Left colon (tissue), 2 donors: ENCODE measurements around the gene MVD. TPM values are rescaled to one million over a fixed set of nuclear protein-coding genes. Genes with fewer than 3 reads are reported as not detected.

Experiments
- ATAC-seq: fragments of 200-7000 bp; cut with Tn5 transposase; one replicate; pipeline ENCODE4 v1.9.1; 2020; ENCODE audit warnings: mild to moderate bottlenecking, moderate library complexity
- DNase-seq, 2 donors: peaks; one replicate each; pipeline ENCODE4 v3.0.0-alpha.2; 2020
- intact Hi-C, 2 donors: fragments of 100-400 bp; cut with DNase I in 1 of 2; cut with micrococcal nuclease in 1 of 2; formaldehyde crosslinking; loops; one replicate each; pipeline versions ENCODE4 v1.11.2 to v1.14.0; 2022; cut with DNase I, micrococcal nuclease
- total RNA-seq, 2 donors: library from RNA; stranded (reverse); fragmentation: NEBNext Ultra II Directional; extraction: Animal tissue kit (Norgen Biotek cat#: 25700); gene quantifications; one replicate each; pipeline ENCODE4 v1.2.1, GENCODE V29; 2021
- donor health status: DM: no; HTN: no; CAD: no.
- donor health status: DM: yes; HTN: yes; CAD: no.

The MVD gene
- total RNA-seq, 2 donors from 2014 or later: 74.3 to 191 TPM

- ATAC-seq: no peak
- intact Hi-C loops: no loop called here
- DNase-seq: no peak
Observed at GRCh38 chr16:88698646-88699045, 35.8 kb upstream of the MVD start.

- DNase-seq (no peak), ATAC-seq (no peak)
- intact Hi-C loops: no loop called here
Observed at GRCh38 chr16:88697831-88698615, 35.1 kb upstream of the MVD start.

GRCh38 chr16:88697116-88697830, 34.4 kb upstream of the MVD start:
- DNase-seq: no peak

GRCh38 chr16:88696441-88696840, 33.5 kb upstream of the MVD start:
- intact Hi-C loops: no loop called here
- DNase-seq (no peak), ATAC-seq (no peak)

More at GRCh38 chr16:88697116-88697830, 34.4 kb upstream of the MVD start:
- no peak for ATAC-seq
- intact Hi-C loops: no loop called here

GRCh38 chr16:88695753-88696152, 32.9 kb upstream of the MVD start:
- intact Hi-C loops: no loop called here
- no peak for DNase-seq

GRCh38 chr16:88695218-88695617, 32.3 kb upstream of the MVD start:
- intact Hi-C loops: no loop called here
- ATAC-seq (no peak), DNase-seq (no peak)

More at GRCh38 chr16:88695753-88696152, 32.9 kb upstream of the MVD start:
- ATAC-seq: no peak

GRCh38 chr16:88694221-88695087, 31.6 kb upstream of the MVD start:
- intact Hi-C loops: no loop called here
- DNase-seq: no peak
- no peak for ATAC-seq

GRCh38 chr16:88693420-88694177, 30.7 kb upstream of the MVD start:
- ATAC-seq (no peak), DNase-seq (no peak)
- intact Hi-C loops: no loop called here

- no peak for ATAC-seq
- intact Hi-C loops: no loop called here
- no peak for DNase-seq
Observed at GRCh38 chr16:88692861-88693260, 30.0 kb upstream of the MVD start.

- ATAC-seq (peak; percentile 52), DNase-seq (peak; percentile 58 to 61)
- intact Hi-C loops: no loop called here
Observed at GRCh38 chr16:88691924-88692560, 29.2 kb upstream of the MVD start.

- ATAC-seq (no peak), DNase-seq (no peak)
- intact Hi-C loops: no loop called here
Observed at GRCh38 chr16:88691129-88691813, 28.4 kb upstream of the MVD start.

- intact Hi-C loops: no loop called here
- ATAC-seq (no peak), DNase-seq (no peak)
Observed at GRCh38 chr16:88690341-88691128, 27.6 kb upstream of the MVD start.

GRCh38 chr16:88688013-88688778, 25.3 kb upstream of the MVD start:
- ATAC-seq: peak; percentile 31
- DNase-seq: no peak
- intact Hi-C loops: no loop called here

- intact Hi-C loops: no loop called here
- DNase-seq: no peak
- no peak for ATAC-seq
Observed at GRCh38 chr16:88687676-88688012, 24.8 kb upstream of the MVD start.

GRCh38 chr16:88687254-88687576, 24.3 kb upstream of the MVD start:
- no peak for DNase-seq
- intact Hi-C loops: no loop called here
- no peak for ATAC-seq

GRCh38 chr16:88686439-88687253, 23.8 kb upstream of the MVD start, which contains the start of gene SNAI3:
TSS of gene SNAI3 (minus strand) at chr16:88686507. CDS start at chr16:88686406, 101 bp downstream.
- DNase-seq (peak; percentile 85 to 94), ATAC-seq (peak; percentile 94)
- intact Hi-C loops: no loop called here
